Activated T-cell treated with anti-CD3 and anti-CD28 coated beads, Interleukin-2, amount 50 U/mL, for 4 hours (primary cell): ENCODE data around the gene FIBCD1. TPM values are rescaled to one million over a fixed set of nuclear protein-coding genes. Genes with fewer than 3 reads are reported as not detected.

ENCODE experiments used
- ATAC-seq, 2 donors: fragments of 200-7000 bp; cut with Tn5 transposase; one replicate each; pipeline ENCODE4 v1.10.0; 2021
- DNase-seq: peaks from one replicate; pipeline ENCODE4 v3.0.0-alpha.2; 2020
- H3K27me3 Mint-ChIP-seq: one replicate; pipeline ENCODE4 v1.8.0; 2021; ENCODE audit warnings: low read depth, mixed read lengths
- H3K36me3 Mint-ChIP-seq: one replicate; pipeline ENCODE4 v1.8.0; 2022; ENCODE audit warnings: mixed read lengths; ENCODE audit not compliant: insufficient read depth
- H3K4me1 Mint-ChIP-seq: one replicate; pipeline ENCODE4 v1.8.0; 2021; ENCODE audit warnings: low read depth, mixed read lengths
- H3K4me3 Mint-ChIP-seq: one replicate; pipeline ENCODE4 v1.8.0; 2021; ENCODE audit warnings: mild to moderate bottlenecking, moderate library complexity, mixed read lengths
- H3K9me3 Mint-ChIP-seq: one replicate; pipeline ENCODE4 v1.8.0; 2021; ENCODE audit warnings: mixed read lengths
- total RNA-seq, 3 donors: library from RNA; stranded (reverse); gene quantifications; one replicate each; pipeline ENCODE4 v1.2.1, GENCODE V29; 2021

Gene FIBCD1
- total RNA-seq, 3 donors from 2014 or later = not detected

DNA sequence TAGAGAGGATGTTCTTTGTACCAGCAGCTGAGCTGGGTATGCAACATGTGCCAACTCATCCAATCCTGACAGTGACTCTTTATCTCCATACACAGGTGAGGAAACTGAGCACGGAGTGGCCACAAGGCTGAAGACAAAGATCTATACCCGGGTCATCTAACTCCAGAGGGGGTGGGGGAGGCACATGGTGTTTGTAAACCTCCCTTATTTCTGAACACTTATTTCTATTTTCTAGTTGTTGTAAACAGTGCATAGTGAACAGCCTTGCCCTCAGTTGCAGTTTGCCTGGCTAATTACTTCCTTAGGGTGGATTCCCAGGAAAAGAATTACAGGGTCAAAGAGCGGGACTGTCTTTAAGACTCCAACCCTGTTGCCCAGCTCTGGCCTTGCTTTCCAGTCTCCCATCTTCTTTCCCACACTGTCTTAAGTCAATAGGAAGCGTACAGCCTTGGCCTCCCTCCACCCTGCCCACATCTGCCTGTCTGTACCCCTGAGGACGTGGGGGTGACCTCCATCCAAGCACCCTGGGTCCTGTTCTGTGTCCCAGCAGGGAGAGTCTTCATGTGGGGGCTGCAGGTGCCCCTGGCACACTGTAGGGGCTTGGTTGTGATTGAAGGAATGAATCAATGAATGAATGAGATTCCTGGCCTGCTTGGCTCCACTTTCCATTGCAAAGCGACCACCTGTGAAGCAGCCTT is 13.2 kb upstream of the FIBCD1 start:
- Mint-ChIP-seq H3K27me3 (peaks cover 32% of the 10 kb centered on the region), H3K4me1 (no peaks in the 10 kb centered on the region), H3K36me3 (no peaks in the 10 kb centered on the region), H3K4me3 (no peak overlapping the region), H3K9me3 (no peaks in the 10 kb centered on the region)
- ATAC-seq = no peak
- no peak for DNase-seq

DNA sequence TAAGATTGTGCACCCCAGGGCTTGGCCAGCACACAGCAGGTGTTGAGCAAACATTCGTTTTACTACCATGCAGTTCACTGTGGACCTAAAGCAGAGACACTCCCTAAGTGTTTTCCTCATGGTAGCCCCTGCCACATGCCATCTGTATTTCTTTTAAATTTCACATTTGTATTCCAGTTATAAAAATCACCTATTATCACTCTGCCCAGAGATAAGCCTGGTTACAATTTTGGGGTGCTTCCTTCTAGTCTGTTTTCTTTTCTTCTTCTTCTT is 10.9 kb upstream of the FIBCD1 start:
- no peaks in the 10 kb centered on the region for H3K9me3 Mint-ChIP-seq
- ATAC-seq = no peak
- H3K36me3 Mint-ChIP-seq = no peaks in the 10 kb centered on the region
- DNase-seq = no peak
- H3K4me1 Mint-ChIP-seq = no peaks in the 10 kb centered on the region
- peaks cover 43% of the 10 kb centered on the region for H3K27me3 Mint-ChIP-seq
- H3K4me3 Mint-ChIP-seq = no peak overlapping the region

DNA sequence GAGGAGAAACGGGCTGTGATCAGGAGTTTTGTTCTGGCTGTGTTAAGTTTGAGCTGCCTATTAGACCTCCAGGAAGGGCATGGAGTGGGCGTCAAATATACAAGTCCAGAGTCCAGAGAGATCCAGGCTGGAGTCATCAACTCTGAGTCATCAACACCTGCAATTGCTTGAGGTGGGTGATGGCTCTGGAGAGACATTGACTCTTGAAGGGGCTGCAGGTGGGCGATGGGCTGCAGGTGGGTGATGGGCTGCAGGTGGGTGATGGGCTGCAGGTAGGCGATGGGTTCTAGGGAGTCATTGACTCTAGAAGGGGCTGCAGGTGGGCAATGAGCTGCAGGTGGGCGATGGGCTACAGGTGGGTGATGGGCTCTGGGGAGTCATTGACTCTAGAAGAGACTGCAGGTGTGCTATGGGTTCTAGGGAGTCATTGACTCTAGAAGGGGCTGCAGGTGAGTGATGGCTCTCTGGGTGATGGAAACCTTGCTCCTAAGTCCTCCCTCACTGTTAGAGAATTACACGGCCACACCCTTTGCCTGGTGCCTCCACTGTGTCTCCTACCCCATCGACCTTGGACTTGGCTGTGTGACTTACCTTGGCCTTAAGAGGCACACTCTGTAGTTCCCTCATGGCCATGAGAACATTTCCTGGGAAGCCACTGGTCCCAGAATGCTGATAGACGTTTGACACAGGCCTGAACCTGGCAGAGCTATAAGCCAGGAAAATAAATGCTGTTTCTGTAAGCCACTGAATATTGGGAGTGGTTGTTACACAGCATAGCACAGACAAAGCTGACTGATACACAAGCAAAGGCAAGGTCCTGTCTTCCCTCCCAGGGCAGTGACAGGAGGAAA is 10.4 kb upstream of the FIBCD1 start:
- no peaks in the 10 kb centered on the region for H3K36me3 Mint-ChIP-seq
- H3K4me1 Mint-ChIP-seq = no peaks in the 10 kb centered on the region
- H3K27me3 Mint-ChIP-seq = peaks cover 44% of the 10 kb centered on the region
- H3K9me3 Mint-ChIP-seq = no peaks in the 10 kb centered on the region
- no peak for ATAC-seq
- no peak for DNase-seq
- no peak overlapping the region for H3K4me3 Mint-ChIP-seq

DNA sequence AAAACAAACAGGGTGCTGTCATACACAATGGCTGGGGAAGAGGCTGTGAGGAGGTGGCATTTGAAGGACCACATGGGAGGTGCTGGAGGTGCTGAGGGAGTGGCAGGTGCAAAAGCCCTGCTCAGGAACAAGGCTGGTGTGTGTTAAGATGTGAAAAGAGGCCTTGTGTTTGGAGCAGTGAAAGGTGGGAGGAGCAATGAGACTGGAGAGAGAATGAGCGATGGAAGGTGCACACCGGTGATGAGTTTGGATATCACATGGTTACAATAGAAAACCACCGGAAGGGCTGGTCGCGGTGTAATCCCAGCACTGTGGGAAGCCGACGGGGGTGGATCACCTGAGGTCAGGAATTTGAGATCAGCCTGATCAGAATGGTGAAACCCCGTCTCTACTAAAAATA is 9.2 kb upstream of the FIBCD1 start:
- Mint-ChIP-seq H3K4me1 (no peaks in the 10 kb centered on the region), H3K36me3 (no peaks in the 10 kb centered on the region), H3K4me3 (no peak overlapping the region), H3K27me3 (peaks cover 49% of the 10 kb centered on the region), H3K9me3 (no peaks in the 10 kb centered on the region)
- ATAC-seq (no peak), DNase-seq (no peak)

DNA sequence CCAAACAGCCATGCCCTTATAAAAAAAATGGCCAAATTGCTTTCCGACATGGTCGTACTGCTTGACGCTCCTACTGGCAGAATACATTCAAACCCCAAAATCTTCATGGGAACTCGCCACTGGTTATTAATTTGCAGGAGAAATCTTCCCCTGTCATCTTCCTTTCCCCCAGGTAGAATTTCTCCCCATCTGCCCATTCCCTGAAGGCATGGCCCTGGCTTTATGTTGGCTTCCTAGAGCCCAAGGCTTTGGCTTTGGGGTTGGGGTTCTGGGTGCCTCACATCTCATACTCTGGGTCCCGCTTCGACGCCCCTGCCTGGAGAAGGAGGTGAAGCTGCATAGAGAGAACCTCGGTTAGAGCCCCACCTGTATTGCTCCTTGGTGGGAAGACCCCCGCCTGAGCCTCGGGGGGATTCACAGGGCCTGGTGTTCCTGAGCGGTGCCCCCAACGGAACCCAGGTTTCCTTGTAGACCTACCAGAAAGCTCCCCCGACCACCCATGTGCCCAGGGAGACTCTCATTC is 8.6 kb upstream of the FIBCD1 start:
- Mint-ChIP-seq H3K36me3 (no peaks in the 10 kb centered on the region), H3K4me3 (no peak overlapping the region), H3K27me3 (peaks cover 49% of the 10 kb centered on the region), H3K9me3 (no peaks in the 10 kb centered on the region), H3K4me1 (no peaks in the 10 kb centered on the region)
- no peak for ATAC-seq
- DNase-seq = no peak

DNA sequence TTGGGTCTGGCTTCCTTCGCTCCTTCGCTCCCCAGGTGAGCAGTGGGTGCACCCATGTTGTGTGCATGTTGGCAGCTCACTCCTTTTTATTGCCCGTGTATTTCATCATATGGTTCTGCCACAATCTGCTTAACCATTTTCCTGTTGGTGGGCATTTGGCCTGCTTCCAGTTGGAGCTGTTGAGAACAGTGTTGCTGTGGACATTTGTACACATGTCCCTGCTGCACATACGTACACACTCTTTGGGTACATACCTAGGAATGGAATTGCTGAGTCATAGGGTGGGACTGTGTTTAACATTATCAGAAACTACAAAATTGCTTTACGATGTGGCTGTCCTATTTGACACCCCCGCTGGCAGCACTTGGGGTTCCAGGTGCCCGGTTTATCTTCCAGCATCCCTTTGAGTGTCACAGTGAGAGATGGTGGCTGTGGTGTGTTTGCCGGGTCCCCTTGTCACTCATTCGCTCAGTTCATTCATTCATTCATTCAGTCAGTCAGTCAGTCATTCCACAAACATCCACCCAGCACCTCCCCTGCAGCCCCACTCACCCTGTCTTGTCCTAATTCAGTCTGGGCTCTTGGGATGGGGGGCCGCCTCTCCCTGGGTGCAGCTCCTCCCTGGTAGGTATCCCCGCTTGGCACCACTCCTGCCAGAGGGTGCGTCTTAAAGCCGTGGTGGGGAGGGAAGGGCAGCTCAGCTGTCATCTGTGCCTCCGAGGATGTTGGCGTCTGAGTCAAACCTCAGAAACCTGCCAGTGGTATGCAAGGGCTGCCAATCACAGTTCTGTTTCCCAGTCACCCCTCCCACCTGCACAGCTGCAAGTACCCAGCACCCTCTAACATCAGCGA is 7.9 kb upstream of the FIBCD1 start:
- H3K9me3 Mint-ChIP-seq = no peaks in the 10 kb centered on the region
- peaks cover 53% of the 10 kb centered on the region for H3K27me3 Mint-ChIP-seq
- H3K4me3 Mint-ChIP-seq = no peak overlapping the region
- H3K4me1 Mint-ChIP-seq = no peaks in the 10 kb centered on the region
- DNase-seq (no peak), ATAC-seq (no peak)
- no peaks in the 10 kb centered on the region for H3K36me3 Mint-ChIP-seq

DNA sequence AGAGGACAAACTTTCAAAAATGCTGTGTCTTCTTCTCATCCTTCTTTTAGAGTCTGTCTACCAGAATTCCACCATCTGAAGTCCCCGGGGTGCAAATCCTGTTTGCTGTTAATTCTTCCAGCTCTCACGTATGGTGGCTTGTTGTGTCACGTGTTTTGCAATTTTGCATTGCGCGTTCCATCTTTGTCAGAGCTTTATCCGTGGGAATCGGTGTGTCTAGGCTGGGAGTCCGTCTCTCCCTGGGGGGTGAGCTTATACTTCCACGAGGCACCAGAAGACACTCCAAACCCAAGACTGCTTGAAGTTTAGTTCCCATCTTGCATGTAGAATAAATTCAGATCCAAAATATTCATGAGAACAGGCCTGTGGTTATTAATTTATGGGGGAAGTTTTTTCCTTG is 6.1 kb upstream of the FIBCD1 start:
- no peak overlapping the region for H3K4me3 Mint-ChIP-seq
- peaks cover 5% of the 10 kb centered on the region for H3K4me1 Mint-ChIP-seq
- no peak for DNase-seq
- peaks cover 67% of the 10 kb centered on the region for H3K27me3 Mint-ChIP-seq
- no peaks in the 10 kb centered on the region for H3K9me3 Mint-ChIP-seq
- no peak for ATAC-seq
- H3K36me3 Mint-ChIP-seq = no peaks in the 10 kb centered on the region

DNA sequence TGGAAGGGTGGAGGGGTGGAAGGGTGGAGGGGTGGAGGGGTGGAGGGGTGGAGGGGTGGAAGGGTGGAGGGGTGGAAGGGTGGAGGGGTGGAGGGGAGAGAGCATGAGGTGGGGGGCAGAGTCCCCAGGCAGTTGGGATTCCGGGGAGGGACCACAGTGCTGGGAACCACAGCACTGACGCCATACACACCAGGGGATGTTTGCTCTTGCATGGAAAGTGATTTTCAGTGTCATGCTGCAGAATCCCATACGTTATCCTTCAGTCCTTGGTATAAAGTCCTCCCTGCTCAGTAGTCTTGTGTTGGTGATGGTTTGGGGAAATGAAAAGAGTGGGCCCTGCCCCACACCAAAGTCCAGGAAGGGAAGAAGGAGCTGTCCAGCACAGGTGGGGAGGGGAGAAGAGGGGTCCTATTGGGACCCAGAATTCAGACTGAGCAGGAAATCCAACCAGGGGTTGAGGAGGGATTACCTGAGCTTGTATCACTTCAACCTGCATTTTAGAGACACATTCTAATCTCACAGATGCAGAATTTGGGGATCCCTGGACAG is 5.5 kb upstream of the FIBCD1 start:
- Mint-ChIP-seq H3K27me3 (peaks cover 64% of the 10 kb centered on the region), H3K4me1 (peaks cover 5% of the 10 kb centered on the region), H3K4me3 (no peak overlapping the region), H3K36me3 (no peaks in the 10 kb centered on the region), H3K9me3 (no peaks in the 10 kb centered on the region)
- no peak for ATAC-seq
- DNase-seq = no peak

DNA sequence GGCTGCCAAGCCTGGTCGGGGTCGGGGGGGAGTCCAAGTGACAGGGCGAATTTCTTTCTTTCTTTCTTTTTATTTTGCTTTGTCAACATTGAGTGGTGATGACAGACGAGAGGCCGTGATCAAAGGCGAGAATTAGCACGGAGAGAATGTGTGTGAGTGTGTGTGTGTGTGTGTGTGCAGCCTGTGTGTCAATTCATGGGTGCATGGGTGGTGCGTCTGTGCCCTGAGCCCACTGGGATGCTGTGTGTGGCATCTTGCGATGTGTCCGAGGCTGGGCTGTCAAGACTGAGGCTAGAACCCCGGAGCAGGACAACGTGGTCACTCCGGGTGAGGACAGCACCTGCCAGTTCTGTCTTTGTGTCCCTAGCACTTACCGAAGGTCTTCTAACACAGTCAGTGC is 4.7 kb upstream of the FIBCD1 start:
- H3K4me1 Mint-ChIP-seq = peaks cover 6% of the 10 kb centered on the region
- H3K27me3 Mint-ChIP-seq = peaks cover 59% of the 10 kb centered on the region
- no peaks in the 10 kb centered on the region for H3K36me3 Mint-ChIP-seq
- no peak for DNase-seq
- ATAC-seq = no peak
- H3K4me3 Mint-ChIP-seq = no peak overlapping the region
- no peaks in the 10 kb centered on the region for H3K9me3 Mint-ChIP-seq

DNA sequence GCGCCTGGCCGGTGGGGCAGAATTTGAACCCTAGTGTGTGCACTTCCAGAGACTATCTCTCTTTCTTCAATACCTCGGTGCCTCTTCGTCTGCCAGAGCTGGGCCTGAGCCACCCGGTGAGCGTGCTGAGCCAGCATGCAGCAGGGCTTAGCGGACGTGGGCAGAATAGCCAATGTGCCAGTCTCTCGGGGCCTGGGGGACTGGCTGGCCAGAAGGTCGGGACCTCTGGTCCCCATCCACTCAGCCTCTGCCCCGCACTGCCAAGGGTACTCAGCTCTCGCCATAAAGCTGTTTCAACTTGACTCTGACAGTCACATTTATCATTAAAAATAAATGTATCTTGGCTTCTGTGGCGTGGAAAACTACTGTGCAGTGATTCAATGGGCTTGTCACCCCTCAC is 4.2 kb upstream of the FIBCD1 start:
- H3K9me3 Mint-ChIP-seq = no peaks in the 10 kb centered on the region
- peaks cover 56% of the 10 kb centered on the region for H3K27me3 Mint-ChIP-seq
- H3K4me3 Mint-ChIP-seq = no peak overlapping the region
- DNase-seq (no peak), ATAC-seq (no peak)
- H3K36me3 Mint-ChIP-seq = no peaks in the 10 kb centered on the region
- H3K4me1 Mint-ChIP-seq = peaks cover 7% of the 10 kb centered on the region

DNA sequence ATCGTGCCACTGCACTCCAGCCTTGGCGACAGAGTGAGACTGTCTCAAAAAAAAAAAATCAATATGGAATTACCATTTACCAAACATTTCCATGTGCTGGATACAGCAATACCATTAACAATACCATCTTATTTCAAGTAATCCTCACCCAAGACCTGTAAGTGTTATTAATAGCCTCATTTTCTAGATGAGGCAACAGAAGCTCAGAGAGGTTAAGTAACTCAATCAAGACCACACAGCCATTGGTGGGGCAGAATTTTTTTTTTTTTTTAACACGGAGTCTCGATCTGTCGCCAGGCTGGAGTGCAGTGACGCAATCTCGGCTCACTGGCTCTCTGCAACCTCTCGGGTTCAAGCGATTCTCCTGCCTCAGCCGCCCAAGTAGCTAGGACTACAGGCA is 3.6 kb upstream of the FIBCD1 start:
- DNase-seq = no peak
- ATAC-seq = no peak
- no peaks in the 10 kb centered on the region for H3K36me3 Mint-ChIP-seq
- H3K4me1 Mint-ChIP-seq = peaks cover 10% of the 10 kb centered on the region
- peaks cover 54% of the 10 kb centered on the region for H3K27me3 Mint-ChIP-seq
- H3K4me3 Mint-ChIP-seq = no peak overlapping the region
- no peaks in the 10 kb centered on the region for H3K9me3 Mint-ChIP-seq

DNA sequence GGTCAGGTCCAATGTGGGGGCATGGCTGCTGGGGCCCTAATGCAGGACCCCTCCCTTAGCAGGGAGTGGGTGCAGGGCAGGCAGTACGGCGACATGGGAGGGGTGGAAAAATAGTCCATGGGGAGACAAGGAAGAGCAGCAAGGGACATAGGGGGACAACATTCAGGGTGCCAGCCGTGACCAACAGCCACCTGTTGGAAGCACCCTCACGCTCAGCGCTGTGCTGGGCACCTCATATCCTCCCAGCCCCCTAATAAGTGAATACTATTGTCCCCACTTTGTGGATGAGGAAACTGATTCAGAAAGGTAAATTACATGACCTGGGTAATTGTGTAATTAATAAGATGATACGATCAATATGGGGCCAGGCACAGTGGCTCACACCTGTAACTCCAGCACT is 3.0 kb upstream of the FIBCD1 start:
- peaks cover 53% of the 10 kb centered on the region for H3K27me3 Mint-ChIP-seq
- DNase-seq (no peak), ATAC-seq (no peak)
- no peaks in the 10 kb centered on the region for H3K36me3 Mint-ChIP-seq
- H3K4me1 Mint-ChIP-seq = peaks cover 10% of the 10 kb centered on the region
- H3K9me3 Mint-ChIP-seq = no peaks in the 10 kb centered on the region
- no peak overlapping the region for H3K4me3 Mint-ChIP-seq

DNA sequence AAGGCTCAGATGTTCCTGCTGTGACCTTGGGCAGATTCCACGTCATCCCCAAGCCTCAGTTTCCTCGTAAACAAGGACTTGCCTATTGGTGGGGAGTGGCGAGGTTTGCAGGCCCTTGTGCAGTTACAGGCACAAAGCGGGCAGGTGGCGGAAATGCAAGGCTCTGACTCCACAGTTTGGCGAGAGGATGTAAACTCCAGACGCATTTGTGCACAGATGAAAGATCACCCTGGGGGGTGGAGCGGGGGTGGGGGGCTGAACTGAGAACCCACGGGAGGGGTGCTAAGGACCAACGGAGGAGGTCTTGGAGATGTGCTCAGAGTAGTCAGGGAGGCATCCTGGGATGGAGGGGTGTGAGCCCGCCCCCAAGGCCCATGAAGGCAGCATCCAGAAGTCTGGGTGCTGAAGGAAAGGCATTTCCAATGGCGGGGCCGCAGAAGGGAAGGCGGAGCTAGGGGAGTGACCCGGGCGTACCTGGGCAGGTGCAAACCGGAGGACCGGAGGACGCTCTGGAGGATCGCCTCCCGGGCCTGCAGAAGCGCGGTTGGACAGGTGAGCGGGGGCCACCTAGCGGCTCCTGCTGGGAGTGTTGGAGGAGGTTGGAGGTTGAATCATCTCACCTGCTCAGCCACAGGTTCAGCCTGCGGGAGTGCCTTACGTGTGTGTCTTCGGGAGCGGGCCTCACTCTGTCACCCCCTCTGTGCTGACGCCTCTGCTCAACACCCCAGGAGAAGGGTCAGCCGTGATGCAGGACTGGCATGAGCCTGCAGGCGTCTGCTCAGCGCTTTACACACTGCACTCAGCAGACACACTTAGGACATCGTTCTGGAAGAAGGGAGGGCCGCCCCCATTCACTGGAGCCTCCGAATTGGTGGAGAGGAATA is 1.9 kb upstream of the FIBCD1 start:
- no peaks in the 10 kb centered on the region for H3K36me3 Mint-ChIP-seq
- H3K4me1 Mint-ChIP-seq = peaks cover 11% of the 10 kb centered on the region
- peaks cover 58% of the 10 kb centered on the region for H3K27me3 Mint-ChIP-seq
- ATAC-seq (peak; percentile 79 to 85), DNase-seq (peak; percentile 67)
- peak overlapping the region; percentile 21 for H3K4me3 Mint-ChIP-seq
- no peaks in the 10 kb centered on the region for H3K9me3 Mint-ChIP-seq
